ENCODE results near the gene NOTCH4.

The NOTCH4 gene

GRCh38 chr6:32152769-32153563 is 70.9 kb downstream of the NOTCH4 start:
- H3K27me3 Mint-ChIP-seq: peaks cover 64% of the 10 kb centered on the region
- ATAC-seq: no peak
- peaks cover 13% of the 10 kb centered on the region for H3K36me3 Mint-ChIP-seq
- H3K4me3 Mint-ChIP-seq: peak overlapping the region; percentile 64
- H3K9me3 Mint-ChIP-seq: no peaks in the 10 kb centered on the region
- H3K4me1 Mint-ChIP-seq: peaks cover 55% of the 10 kb centered on the region
- peak overlapping the region; percentile 59 for H3K27ac Mint-ChIP-seq

- H3K4me3 Mint-ChIP-seq: no peak within 1 kb of the TSS
- peaks cover 64% of the 10 kb centered on the region for H3K27me3 Mint-ChIP-seq
- peaks cover 5% of the 10 kb centered on the region for H3K36me3 Mint-ChIP-seq
- no peaks in the 10 kb centered on the region for H3K9me3 Mint-ChIP-seq
- peaks cover 56% of the 10 kb centered on the region for H3K4me1 Mint-ChIP-seq
- H3K27ac Mint-ChIP-seq: no peak within 1 kb of the TSS
- ATAC-seq: no peak
Observed at GRCh38 chr6:32151863-32152768, 71.8 kb downstream of the NOTCH4 start, which contains the start of gene PRRT1. PRRT1 (minus strand) TSS chr6:32151939; CDS start chr6:32151827, 112 bp downstream.

- Mint-ChIP-seq H3K27me3 (peaks cover 72% of the 10 kb centered on the region), H3K4me3 (no peak overlapping the region), H3K36me3 (peaks cover 5% of the 10 kb centered on the region), H3K27ac (no peak overlapping the region), H3K4me1 (peaks cover 56% of the 10 kb centered on the region), H3K9me3 (no peaks in the 10 kb centered on the region)
- ATAC-seq: no peak
Observed at GRCh38 chr6:32151181-32151862, 72.5 kb downstream of the NOTCH4 start.

- H3K27me3 Mint-ChIP-seq: peaks cover 74% of the 10 kb centered on the region
- no peak overlapping the region for H3K27ac Mint-ChIP-seq
- ATAC-seq: no peak
- H3K9me3 Mint-ChIP-seq: no peaks in the 10 kb centered on the region
- H3K36me3 Mint-ChIP-seq: peaks cover 5% of the 10 kb centered on the region
- peak overlapping the region; percentile 0 for H3K4me3 Mint-ChIP-seq
- H3K4me1 Mint-ChIP-seq: peaks cover 52% of the 10 kb centered on the region
Observed at GRCh38 chr6:32149932-32150870, 73.7 kb downstream of the NOTCH4 start.

GRCh38 chr6:32149092-32149755 is 74.6 kb downstream of the NOTCH4 start:
- Mint-ChIP-seq H3K36me3 (peaks cover 5% of the 10 kb centered on the region), H3K27me3 (peaks cover 74% of the 10 kb centered on the region), H3K4me1 (peaks cover 43% of the 10 kb centered on the region), H3K9me3 (no peaks in the 10 kb centered on the region), H3K27ac (no peak overlapping the region), H3K4me3 (peak overlapping the region; percentile 59)
- ATAC-seq: no peak

GRCh38 chr6:32148289-32149091 is 75.4 kb downstream of the NOTCH4 start:
- H3K4me3 Mint-ChIP-seq: peak overlapping the region; percentile 59
- H3K27me3 Mint-ChIP-seq: peaks cover 74% of the 10 kb centered on the region
- H3K4me1 Mint-ChIP-seq: peaks cover 35% of the 10 kb centered on the region
- H3K9me3 Mint-ChIP-seq: no peaks in the 10 kb centered on the region
- ATAC-seq: no peak
- peaks cover 5% of the 10 kb centered on the region for H3K36me3 Mint-ChIP-seq
- H3K27ac Mint-ChIP-seq: no peak overlapping the region

GRCh38 chr6:32147401-32148132 is 76.3 kb downstream of the NOTCH4 start:
- Mint-ChIP-seq H3K36me3 (peaks cover 5% of the 10 kb centered on the region), H3K4me3 (no peak overlapping the region)

GRCh38 chr6:32146687-32147086 is 77.2 kb downstream of the NOTCH4 start:
- Mint-ChIP-seq H3K4me3 (no peak overlapping the region), H3K36me3 (peaks cover 5% of the 10 kb centered on the region), H3K4me1 (peaks cover 26% of the 10 kb centered on the region), H3K27ac (no peak overlapping the region), H3K9me3 (no peaks in the 10 kb centered on the region), H3K27me3 (peaks cover 62% of the 10 kb centered on the region)
- ATAC-seq: no peak

More at GRCh38 chr6:32147401-32148132, 76.3 kb downstream of the NOTCH4 start:
- H3K9me3 Mint-ChIP-seq: no peaks in the 10 kb centered on the region
- no peak for ATAC-seq
- no peak overlapping the region for H3K27ac Mint-ChIP-seq
- H3K27me3 Mint-ChIP-seq: peaks cover 65% of the 10 kb centered on the region
- peaks cover 26% of the 10 kb centered on the region for H3K4me1 Mint-ChIP-seq

GRCh38 chr6:32146287-32146686 is 77.6 kb downstream of the NOTCH4 start:
- Mint-ChIP-seq H3K27ac (no peak overlapping the region), H3K4me1 (peaks cover 22% of the 10 kb centered on the region), H3K9me3 (no peaks in the 10 kb centered on the region), H3K27me3 (peaks cover 62% of the 10 kb centered on the region), H3K4me3 (no peak overlapping the region), H3K36me3 (peaks cover 5% of the 10 kb centered on the region)
- no peak for ATAC-seq
